Activated CD8-positive, alpha-beta T cell treated with anti-CD3 and anti-CD28 coated beads, Interleukin-2, amount 10 ng/mL, durations not matched to agents 7 days and 5 days (primary cell): Measurements from ENCODE around the gene CDK11A. TPM values are rescaled to one million over a fixed set of nuclear protein-coding genes. Genes with fewer than 3 reads are reported as not detected.
"Not testable (repeated sequence)": the region's sequence is repeated elsewhere in the genome, so short reads cannot be mapped to it uniquely, and the experiment has no call there.

ENCODE experiments used
- ATAC-seq: fragments of 150-1000 bp; cut with Tn5 transposase; one replicate; pipeline ENCODE4 v1.10.0; 2021; ENCODE audit warnings: moderate library complexity
- CTCF ChIA-PET: fragments of 350-600 bp; sonication (Branson Sonifier 250); formaldehyde crosslinking; loops from one replicate; lab custom pipeline; 2021; ENCODE audit warnings: antibody characterized with exemption; lab: Charles Lee
- POLR2A ChIA-PET: fragments of 350-600 bp; sonication (Branson Sonifier 250); formaldehyde crosslinking; loops from one replicate; lab custom pipeline; 2021; ENCODE audit warnings: antibody characterized with exemption; lab: Charles Lee
- DNase-seq: peaks from one replicate; pipeline ENCODE4 v3.0.0-alpha.2; 2020
- H3K27ac Mint-ChIP-seq: one replicate; pipeline ENCODE4 v1.8.0; 2021; ENCODE audit warnings: mild to moderate bottlenecking, mixed read lengths
- H3K27me3 Mint-ChIP-seq: one replicate; pipeline ENCODE4 v1.8.0; 2021; ENCODE audit warnings: low read depth, mixed read lengths
- H3K36me3 Mint-ChIP-seq: one replicate; pipeline ENCODE4 v1.8.0; 2021; ENCODE audit warnings: low read depth, mixed read lengths
- H3K4me1 Mint-ChIP-seq: one replicate; pipeline ENCODE4 v1.8.0; 2021; ENCODE audit warnings: low read depth, mixed read lengths
- H3K4me3 Mint-ChIP-seq: one replicate; pipeline ENCODE4 v1.8.0; 2021; ENCODE audit warnings: mild to moderate bottlenecking, mixed read lengths
- H3K9me3 Mint-ChIP-seq: one replicate; pipeline ENCODE4 v1.8.0; 2022; ENCODE audit warnings: mixed read lengths; ENCODE audit not compliant: insufficient read depth
- total RNA-seq, 2 experiments: library from RNA; stranded (reverse); gene quantifications; one replicate each; pipeline ENCODE4 v1.2.3, GENCODE V29; 2021

CDK11A gene
- total RNA-seq, 2 experiments from 2014 or later: 83.6 to 85.8 TPM

DNA sequence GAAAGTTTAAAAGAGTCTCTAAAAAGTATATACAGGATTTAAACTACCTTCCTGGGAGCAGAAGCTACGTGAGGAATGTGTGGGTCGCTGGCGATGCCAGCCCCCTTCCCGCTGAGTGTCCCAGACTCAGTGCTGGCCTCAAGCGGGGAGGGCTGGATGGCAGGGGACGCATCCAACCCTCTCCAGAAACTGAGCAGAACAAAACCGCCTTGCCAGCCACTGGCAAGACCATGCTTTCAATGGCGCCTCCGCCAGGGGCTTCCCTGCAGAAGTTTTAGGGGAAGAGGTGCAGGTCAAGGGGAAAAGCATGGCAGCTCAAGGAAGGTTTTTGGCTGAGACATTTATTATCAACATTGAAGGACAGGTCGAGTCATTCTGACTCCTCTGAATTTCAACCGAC, 28.0 kb upstream of the CDK11A start:
- no peak for ATAC-seq
- H3K27ac Mint-ChIP-seq: no peak overlapping the region
- no peak for DNase-seq
- peaks cover 3% of the 10 kb centered on the region for H3K4me1 Mint-ChIP-seq
- CTCF ChIA-PET: interaction anchor here (1.1 kb wide), 1 partner anchor 154 kb away, joined by 3 read pairs; no protein-coding TSS in a partner anchor
- H3K27me3 Mint-ChIP-seq: no peaks in the 10 kb centered on the region
- no peak overlapping the region for H3K4me3 Mint-ChIP-seq
- no peaks in the 10 kb centered on the region for H3K9me3 Mint-ChIP-seq
- H3K36me3 Mint-ChIP-seq: peaks cover 16% of the 10 kb centered on the region
- POLR2A ChIA-PET: no interaction called here

- ATAC-seq, H3K4me1 Mint-ChIP-seq, H3K27ac Mint-ChIP-seq, POLR2A ChIA-PET, H3K27me3 Mint-ChIP-seq, CTCF ChIA-PET, H3K4me3 Mint-ChIP-seq, H3K36me3 Mint-ChIP-seq, DNase-seq, H3K9me3 Mint-ChIP-seq: not testable (repeated sequence)
Measured at GRCh38 chr1:1749941-1750340, 25.8 kb upstream of the CDK11A start.

DNA sequence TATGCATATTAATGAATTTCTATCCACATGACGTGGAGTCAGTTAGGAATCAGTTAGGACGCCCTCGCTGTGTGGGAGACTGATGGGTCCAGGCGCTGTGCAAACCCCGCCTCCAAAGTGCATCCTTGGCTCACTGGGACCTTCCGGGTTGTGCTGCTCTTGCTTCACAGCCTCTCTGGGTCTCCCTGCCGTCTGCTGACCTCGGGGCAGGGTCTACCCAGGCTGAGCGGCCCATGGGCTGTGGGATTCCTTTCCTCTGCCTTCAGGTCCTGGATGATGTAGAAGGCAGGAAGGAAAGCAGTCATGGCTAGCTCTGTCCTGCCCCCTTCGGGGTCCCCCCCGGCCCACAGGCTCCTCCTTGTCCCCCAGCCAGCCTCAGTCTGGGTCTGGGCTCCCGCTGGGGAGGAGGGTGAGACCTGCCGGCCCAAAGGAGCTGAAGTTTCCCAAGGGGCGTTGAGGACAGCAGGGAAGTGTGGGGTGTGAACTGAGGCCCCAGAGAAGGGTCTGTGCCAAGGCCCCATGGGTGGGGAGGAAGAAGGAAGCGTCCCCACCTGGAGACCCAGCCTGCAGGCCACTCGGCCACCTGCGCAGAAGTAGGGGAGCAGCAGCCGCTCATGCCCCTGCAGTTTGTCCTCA, 24.6 kb upstream of the CDK11A start:
- no peak overlapping the region for H3K27ac Mint-ChIP-seq
- DNase-seq (no peak), ATAC-seq (no peak)
- peaks cover 4% of the 10 kb centered on the region for H3K36me3 Mint-ChIP-seq
- POLR2A ChIA-PET: no interaction called here
- no peak overlapping the region for H3K4me3 Mint-ChIP-seq
- CTCF ChIA-PET: interaction anchor here (0.8 kb wide), 1 partner anchor 157 kb away, joined by 3 read pairs; no protein-coding TSS in a partner anchor
- H3K27me3 Mint-ChIP-seq: no peaks in the 10 kb centered on the region
- H3K4me1 Mint-ChIP-seq: peaks cover 3% of the 10 kb centered on the region
- H3K9me3 Mint-ChIP-seq: no peaks in the 10 kb centered on the region

DNA sequence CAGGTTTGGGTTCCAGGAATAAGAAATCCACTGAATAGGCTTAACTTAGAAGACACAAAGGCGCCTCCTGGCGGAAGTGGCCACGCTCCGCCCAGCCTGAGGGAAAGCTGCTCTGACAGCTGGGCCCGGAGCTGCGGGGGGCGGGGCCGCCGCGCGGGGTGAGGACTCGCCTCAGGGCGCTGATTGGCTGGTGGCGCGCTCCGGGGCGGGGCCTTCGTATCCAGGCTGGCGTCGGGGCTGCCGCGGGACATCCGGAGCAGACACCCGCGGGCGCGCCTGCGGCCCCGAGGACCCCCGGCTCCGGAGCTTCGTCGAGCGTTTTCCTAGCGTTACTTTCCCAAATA, 22.4 kb upstream of the CDK11A start:
- CTCF ChIA-PET, H3K27me3 Mint-ChIP-seq, H3K4me1 Mint-ChIP-seq, H3K9me3 Mint-ChIP-seq, DNase-seq, H3K36me3 Mint-ChIP-seq: not testable (repeated sequence)
- peak overlapping the region; percentile 69 for H3K4me3 Mint-ChIP-seq
- POLR2A ChIA-PET: interaction anchor here (0.6 kb wide), 1 partner anchor 37 kb away, joined by 3 read pairs; no protein-coding TSS in a partner anchor
- H3K27ac Mint-ChIP-seq: peak overlapping the region; percentile 86
- peak; percentile 82 for ATAC-seq

DNA sequence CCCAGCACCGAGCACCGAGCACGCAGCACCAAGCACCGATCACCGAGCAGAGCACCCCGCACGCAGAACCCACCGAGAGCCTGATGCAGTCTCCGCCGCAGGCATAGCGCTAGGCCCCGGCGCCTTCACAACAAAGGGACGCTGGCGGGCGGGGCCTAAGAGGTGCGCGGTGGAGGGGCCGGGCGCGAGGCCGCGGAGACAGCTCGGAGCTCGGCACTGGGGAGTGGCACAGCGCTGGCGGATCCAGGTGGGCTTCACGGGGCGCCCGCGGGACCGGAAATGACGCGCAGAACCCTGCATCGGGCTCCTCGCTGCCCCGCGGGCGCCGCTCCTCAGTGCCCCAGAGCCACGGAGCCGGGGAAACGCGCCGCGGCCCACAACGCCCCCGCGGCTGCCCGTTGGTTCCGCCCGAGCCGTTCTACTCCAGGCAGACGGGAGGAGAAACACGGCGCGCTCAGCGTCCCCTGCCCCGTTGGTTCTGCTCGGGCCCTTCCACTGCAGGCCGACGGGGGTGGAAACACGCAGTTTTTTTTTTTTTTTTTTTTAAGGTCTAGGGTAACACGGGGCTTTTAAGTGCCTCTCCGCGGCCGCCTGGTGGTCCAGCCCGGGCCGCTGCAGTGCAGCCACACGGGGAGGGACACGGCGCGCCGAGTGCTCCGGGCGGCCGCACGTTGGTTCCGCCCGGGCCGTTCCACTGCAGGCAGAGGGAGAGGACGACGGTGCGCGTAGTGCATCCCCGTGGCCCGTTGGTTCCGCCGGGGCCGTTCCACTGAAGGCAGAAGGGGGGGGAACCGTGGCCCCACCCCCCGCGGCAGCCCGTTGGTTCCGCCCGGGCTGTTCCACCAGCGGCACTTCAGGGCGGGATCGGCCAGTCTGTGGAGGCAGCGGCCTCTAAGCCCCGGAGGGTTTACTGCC, 21.8 kb upstream of the CDK11A start:
- H3K27me3 Mint-ChIP-seq, H3K36me3 Mint-ChIP-seq, CTCF ChIA-PET, H3K4me1 Mint-ChIP-seq, H3K9me3 Mint-ChIP-seq: not testable (repeated sequence)
- Mint-ChIP-seq H3K4me3 (peak overlapping the region; percentile 69), H3K27ac (peak overlapping the region; percentile 86)
- peak; percentile 82 for ATAC-seq
- POLR2A ChIA-PET: interaction anchor here (0.6 kb wide), 1 partner anchor 38 kb away, joined by 3 read pairs; no protein-coding TSS in a partner anchor
- peak; percentile 91 for DNase-seq

DNA sequence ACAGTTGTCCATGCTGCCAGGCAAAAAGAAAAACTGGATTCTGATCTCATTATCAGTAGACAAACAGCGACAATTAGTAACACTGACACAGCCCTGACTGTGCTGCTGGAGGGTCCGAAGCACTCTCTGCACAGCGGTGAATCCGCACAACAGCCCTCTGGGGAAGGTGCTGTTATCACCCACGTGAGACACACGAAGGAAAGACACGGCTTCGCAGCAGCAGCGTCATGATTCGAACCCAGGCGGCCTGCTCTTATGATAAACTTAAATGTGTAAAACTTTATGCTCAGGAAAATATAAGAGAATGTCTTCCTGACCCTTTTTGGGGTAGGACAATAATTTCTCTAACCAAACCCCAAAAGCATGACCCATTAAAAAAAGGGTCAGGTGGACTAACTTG, 18.4 kb upstream of the CDK11A start:
- H3K27ac Mint-ChIP-seq, H3K27me3 Mint-ChIP-seq, DNase-seq, ATAC-seq, H3K9me3 Mint-ChIP-seq, POLR2A ChIA-PET, H3K4me3 Mint-ChIP-seq, CTCF ChIA-PET, H3K4me1 Mint-ChIP-seq, H3K36me3 Mint-ChIP-seq: not testable (repeated sequence)

DNA sequence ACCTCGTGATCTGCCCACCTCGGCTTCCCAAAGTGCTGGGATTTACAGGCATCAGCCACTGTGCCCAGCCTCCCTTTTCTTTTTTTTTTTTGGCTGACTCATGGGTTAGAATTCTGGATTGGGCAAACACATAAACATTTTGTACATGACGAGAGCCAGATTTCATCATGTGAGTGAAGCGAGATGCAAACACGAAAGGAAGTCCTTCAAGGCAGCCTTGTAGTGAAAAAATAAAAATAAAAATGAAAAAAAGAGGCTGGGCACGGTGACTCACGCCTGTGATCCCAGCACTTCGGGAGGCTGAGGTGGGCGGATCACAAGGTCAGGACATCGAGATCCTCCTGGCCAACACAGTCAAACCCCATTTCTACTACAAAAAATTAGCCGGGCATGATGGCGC, 16.9 kb upstream of the CDK11A start:
- H3K27ac Mint-ChIP-seq, POLR2A ChIA-PET, H3K27me3 Mint-ChIP-seq, H3K36me3 Mint-ChIP-seq, H3K4me1 Mint-ChIP-seq, CTCF ChIA-PET, ATAC-seq, H3K9me3 Mint-ChIP-seq, H3K4me3 Mint-ChIP-seq, DNase-seq: not testable (repeated sequence)

- CTCF ChIA-PET, POLR2A ChIA-PET, H3K4me3 Mint-ChIP-seq, H3K27ac Mint-ChIP-seq, H3K9me3 Mint-ChIP-seq, DNase-seq, H3K4me1 Mint-ChIP-seq, H3K27me3 Mint-ChIP-seq: not testable (repeated sequence)
- ATAC-seq: peak; percentile 64
- peaks cover 14% of the 10 kb centered on the region for H3K36me3 Mint-ChIP-seq
Measured at GRCh38 chr1:1738799-1739337, 14.7 kb upstream of the CDK11A start.

GRCh38 chr1:1737675-1738590, 13.8 kb upstream of the CDK11A start:
- H3K27me3 Mint-ChIP-seq, H3K27ac Mint-ChIP-seq, DNase-seq, H3K9me3 Mint-ChIP-seq, H3K4me3 Mint-ChIP-seq, CTCF ChIA-PET, POLR2A ChIA-PET, ATAC-seq, H3K4me1 Mint-ChIP-seq: not testable (repeated sequence)
- H3K36me3 Mint-ChIP-seq: peaks cover 14% of the 10 kb centered on the region

DNA sequence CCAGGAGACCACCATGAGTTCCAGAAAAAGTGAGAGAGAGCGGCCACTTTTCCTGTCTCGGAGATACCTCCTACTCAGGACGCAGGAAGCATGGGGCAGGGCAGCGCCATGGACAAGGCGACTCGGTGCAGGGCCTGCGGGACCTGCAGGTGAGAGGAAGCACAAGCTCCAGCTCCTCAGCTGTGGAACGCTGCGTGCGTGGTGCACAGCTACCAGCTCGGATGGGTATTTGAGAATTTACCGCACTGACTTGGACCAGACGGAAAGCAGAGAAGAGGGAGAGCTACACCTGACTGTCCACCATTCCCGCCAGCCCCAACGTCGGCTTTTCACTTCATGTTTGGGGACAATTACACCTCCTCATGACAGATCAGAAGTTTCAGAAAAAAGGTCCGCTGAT, 8.2 kb upstream of the CDK11A start:
- Mint-ChIP-seq H3K4me3 (no peak overlapping the region), H3K27ac (no peak overlapping the region), H3K9me3 (no peaks in the 10 kb centered on the region), H3K27me3 (no peaks in the 10 kb centered on the region), H3K36me3 (peaks cover 28% of the 10 kb centered on the region), H3K4me1 (peaks cover 16% of the 10 kb centered on the region)
- POLR2A ChIA-PET: no interaction called here
- no peak for DNase-seq
- ATAC-seq: no peak
- CTCF ChIA-PET: no interaction called here

- no peak overlapping the region for H3K27ac Mint-ChIP-seq
- peaks cover 16% of the 10 kb centered on the region for H3K4me1 Mint-ChIP-seq
- ChIA-PET POLR2A (no interaction called here), CTCF (no interaction called here)
- H3K27me3 Mint-ChIP-seq: no peaks in the 10 kb centered on the region
- H3K4me3 Mint-ChIP-seq: no peak overlapping the region
- ATAC-seq (no peak), DNase-seq (no peak)
- peaks cover 28% of the 10 kb centered on the region for H3K36me3 Mint-ChIP-seq
- no peaks in the 10 kb centered on the region for H3K9me3 Mint-ChIP-seq
Measured at GRCh38 chr1:1730870-1731269, 6.7 kb upstream of the CDK11A start.
